ENCODE measurements around the gene CDCP1. TPM values are rescaled to one million over a fixed set of nuclear protein-coding genes. Genes with fewer than 3 reads are reported as not detected.

Gene CDCP1
- total RNA-seq, 1 experiment from 2014 or later = 66.9 TPM

DNA sequence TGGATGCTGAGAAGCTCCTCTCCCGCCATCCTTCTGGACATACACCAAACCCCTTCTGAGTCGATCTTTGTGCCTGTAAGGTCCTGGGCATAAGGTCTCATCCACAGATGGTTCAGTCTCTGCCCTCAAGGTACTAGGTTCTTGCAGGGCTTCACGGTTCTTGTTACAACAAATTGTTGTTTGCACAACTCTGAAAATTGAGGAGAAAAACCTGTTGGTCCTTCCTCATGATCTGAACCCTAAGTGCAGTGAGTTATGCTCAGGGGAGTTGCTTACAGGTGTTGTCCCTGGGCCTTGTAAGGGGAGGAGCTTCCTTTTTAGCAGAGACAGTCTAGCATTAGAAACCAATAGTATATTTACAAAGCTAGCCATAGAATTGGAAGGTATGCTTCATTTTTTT, 15.7 kb downstream of the CDCP1 start:
- TF ChIP-seq, protein P1, sequence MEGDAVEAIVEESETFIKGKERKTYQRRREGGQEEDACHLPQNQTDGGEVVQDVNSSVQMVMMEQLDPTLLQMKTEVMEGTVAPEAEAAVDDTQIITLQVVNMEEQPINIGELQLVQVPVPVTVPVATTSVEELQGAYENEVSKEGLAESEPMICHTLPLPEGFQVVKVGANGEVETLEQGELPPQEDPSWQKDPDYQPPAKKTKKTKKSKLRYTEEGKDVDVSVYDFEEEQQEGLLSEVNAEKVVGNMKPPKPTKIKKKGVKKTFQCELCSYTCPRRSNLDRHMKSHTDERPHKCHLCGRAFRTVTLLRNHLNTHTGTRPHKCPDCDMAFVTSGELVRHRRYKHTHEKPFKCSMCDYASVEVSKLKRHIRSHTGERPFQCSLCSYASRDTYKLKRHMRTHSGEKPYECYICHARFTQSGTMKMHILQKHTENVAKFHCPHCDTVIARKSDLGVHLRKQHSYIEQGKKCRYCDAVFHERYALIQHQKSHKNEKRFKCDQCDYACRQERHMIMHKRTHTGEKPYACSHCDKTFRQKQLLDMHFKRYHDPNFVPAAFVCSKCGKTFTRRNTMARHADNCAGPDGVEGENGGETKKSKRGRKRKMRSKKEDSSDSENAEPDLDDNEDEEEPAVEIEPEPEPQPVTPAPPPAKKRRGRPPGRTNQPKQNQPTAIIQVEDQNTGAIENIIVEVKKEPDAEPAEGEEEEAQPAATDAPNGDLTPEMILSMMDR (IDR thresholded peaks at IDR 0.05; ENCODE audit: unreplicated experiment) = no peak
- H3K27ac Mint-ChIP-seq (ENCODE audit: unreplicated experiment) = no peak overlapping the region
- CTCF ChIA-PET = no interaction called here

DNA sequence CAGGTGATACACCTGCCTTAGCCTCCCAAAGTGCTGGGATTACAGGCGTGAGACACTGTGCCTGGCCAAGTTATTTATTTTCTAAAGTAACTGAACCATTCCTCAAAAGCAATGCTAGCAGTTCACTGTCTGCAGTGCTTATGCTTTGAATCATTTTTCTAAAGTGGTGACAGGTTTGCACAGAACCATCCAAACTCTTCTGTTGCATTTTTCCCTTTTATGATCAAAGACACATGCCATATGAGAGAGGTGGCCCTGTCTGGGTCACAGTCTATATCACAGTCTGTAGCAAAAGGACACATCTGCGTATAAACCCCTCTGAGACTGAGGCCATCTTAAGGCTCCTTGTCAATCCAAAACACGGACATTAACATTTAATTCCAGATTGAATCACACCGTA, 17.2 kb downstream of the CDCP1 start:
- Mint-ChIP-seq H3K4me1 (ENCODE audit: low read depth, unreplicated experiment) (peaks cover 43% of the 10 kb centered on the region), H3K27me3 (ENCODE audit: unreplicated experiment) (no peaks in the 10 kb centered on the region), H3K36me3 (ENCODE audit: insufficient read depth, unreplicated experiment) (peaks cover 17% of the 10 kb centered on the region), H3K9me3 (ENCODE audit: low read depth, unreplicated experiment) (no peaks in the 10 kb centered on the region), H3K27ac (ENCODE audit: unreplicated experiment) (no peak overlapping the region), H3K4me3 (ENCODE audit: low read depth, unreplicated experiment) (no peak overlapping the region)
- CTCF ChIA-PET = no interaction called here
- no TSS peak for BruUV-seq (replicated peaks)
- TF ChIP-seq, protein P1 (IDR thresholded peaks at IDR 0.05; ENCODE audit: unreplicated experiment) = no peak
- no peak for DNase-seq
- intact Hi-C loops (cut with micrococcal nuclease; ENCODE audit: unreplicated experiment) = no loop called here

More for the DNA sequence above, 15.7 kb downstream of the CDCP1 start:
- BruUV-seq (replicated peaks) = no TSS peak
- no peak for DNase-seq
- Mint-ChIP-seq H3K4me1 (ENCODE audit: low read depth, unreplicated experiment) (peaks cover 42% of the 10 kb centered on the region), H3K27me3 (ENCODE audit: unreplicated experiment) (no peaks in the 10 kb centered on the region), H3K4me3 (ENCODE audit: low read depth, unreplicated experiment) (no peak overlapping the region), H3K9me3 (ENCODE audit: low read depth, unreplicated experiment) (peaks cover 4% of the 10 kb centered on the region), H3K36me3 (ENCODE audit: insufficient read depth, unreplicated experiment) (peaks cover 15% of the 10 kb centered on the region)
- intact Hi-C loops (cut with micrococcal nuclease; ENCODE audit: unreplicated experiment) = no loop called here

DNA sequence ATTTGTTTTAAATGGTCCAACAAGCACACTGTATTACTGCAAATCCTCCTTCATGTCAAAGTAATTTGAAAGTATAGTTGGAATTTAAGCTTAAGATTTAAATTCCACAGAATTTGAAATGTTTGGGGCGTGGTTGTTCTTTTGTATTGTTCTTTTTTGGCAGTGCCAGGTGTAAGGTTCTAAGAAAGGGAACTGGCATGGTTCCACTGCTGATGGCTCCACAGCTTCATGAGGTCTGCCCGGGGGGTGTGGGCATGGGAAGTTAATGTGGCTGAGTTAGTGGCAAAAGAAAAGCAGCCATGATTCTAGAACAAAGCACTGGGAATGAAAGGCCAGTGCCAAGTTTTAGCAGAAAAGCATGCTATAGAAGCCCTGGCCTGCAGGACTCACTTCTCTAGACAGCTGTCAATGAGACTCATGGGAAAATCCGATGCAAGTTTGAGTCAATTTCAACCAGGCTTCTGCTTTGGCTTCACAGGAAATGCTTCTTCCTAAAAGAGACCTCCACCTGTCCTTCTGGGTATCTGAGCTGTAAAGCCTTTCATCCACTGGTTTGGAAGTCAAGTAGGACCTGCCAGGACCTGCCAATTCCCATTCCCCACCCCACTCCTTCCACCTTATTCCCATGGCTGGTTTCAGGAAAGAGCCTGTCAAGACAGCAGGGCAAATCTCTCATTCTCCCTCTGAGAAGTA, 18.9 kb downstream of the CDCP1 start:
- peaks cover 49% of the 10 kb centered on the region for H3K4me1 Mint-ChIP-seq (ENCODE audit: low read depth, unreplicated experiment)
- H3K27me3 Mint-ChIP-seq (ENCODE audit: unreplicated experiment) = no peaks in the 10 kb centered on the region
- H3K4me3 Mint-ChIP-seq (ENCODE audit: low read depth, unreplicated experiment) = no peak overlapping the region
- no TSS peak for BruUV-seq (replicated peaks)
- CTCF ChIA-PET = no interaction called here
- no peak for DNase-seq
- no peaks in the 10 kb centered on the region for H3K9me3 Mint-ChIP-seq (ENCODE audit: low read depth, unreplicated experiment)
- H3K27ac Mint-ChIP-seq (ENCODE audit: unreplicated experiment) = peak overlapping the region; percentile 75
- TF ChIP-seq, protein P1 (IDR thresholded peaks at IDR 0.05; ENCODE audit: unreplicated experiment) = no peak
- peaks cover 23% of the 10 kb centered on the region for H3K36me3 Mint-ChIP-seq (ENCODE audit: insufficient read depth, unreplicated experiment)
- intact Hi-C loops (cut with micrococcal nuclease; ENCODE audit: unreplicated experiment) = no loop called here

DNA sequence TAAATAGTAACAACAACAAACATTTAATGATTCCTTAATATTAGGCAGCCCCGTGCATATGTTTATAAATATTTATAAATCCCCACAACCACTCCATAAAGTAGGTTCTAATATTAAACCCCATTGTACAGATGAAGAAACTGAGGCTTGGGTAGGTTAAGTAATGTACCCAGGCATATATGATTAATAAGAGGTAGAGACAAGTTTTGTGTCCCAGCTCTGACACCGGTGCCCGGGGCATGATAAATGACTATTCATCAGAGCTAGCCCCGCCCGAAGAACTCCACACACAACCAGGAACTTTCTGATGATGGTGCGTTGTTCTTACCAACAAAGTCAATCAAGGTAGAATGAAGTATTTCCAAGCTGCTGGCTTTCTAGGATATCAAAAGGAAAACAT, 19.4 kb downstream of the CDCP1 start:
- Mint-ChIP-seq H3K36me3 (ENCODE audit: insufficient read depth, unreplicated experiment) (peaks cover 23% of the 10 kb centered on the region), H3K27ac (ENCODE audit: unreplicated experiment) (peak overlapping the region; percentile 75), H3K4me1 (ENCODE audit: low read depth, unreplicated experiment) (peaks cover 49% of the 10 kb centered on the region), H3K27me3 (ENCODE audit: unreplicated experiment) (no peaks in the 10 kb centered on the region), H3K4me3 (ENCODE audit: low read depth, unreplicated experiment) (no peak overlapping the region), H3K9me3 (ENCODE audit: low read depth, unreplicated experiment) (no peaks in the 10 kb centered on the region)
- no TSS peak for BruUV-seq (replicated peaks)
- CTCF ChIA-PET = no interaction called here
- TF ChIP-seq, protein P1 (IDR thresholded peaks at IDR 0.05; ENCODE audit: unreplicated experiment) = no peak
- intact Hi-C loops (cut with micrococcal nuclease; ENCODE audit: unreplicated experiment) = no loop called here
- DNase-seq = peak; percentile 36

Measured in Calu3 (cell line).